ENCODE measurements around the gene SLC22A31.
A peak's percentile ranks its signal among the peaks of the same experiment; 100 is the strongest.
"Not testable (repeated sequence)": the region's sequence is repeated elsewhere in the genome, so short reads cannot be mapped to it uniquely, and the experiment has no call there.

The SLC22A31 gene

GRCh38 chr16:89178453-89179147 lies 21.7 kb downstream of the SLC22A31 start:
- DNase-seq, result no peak

DNA sequence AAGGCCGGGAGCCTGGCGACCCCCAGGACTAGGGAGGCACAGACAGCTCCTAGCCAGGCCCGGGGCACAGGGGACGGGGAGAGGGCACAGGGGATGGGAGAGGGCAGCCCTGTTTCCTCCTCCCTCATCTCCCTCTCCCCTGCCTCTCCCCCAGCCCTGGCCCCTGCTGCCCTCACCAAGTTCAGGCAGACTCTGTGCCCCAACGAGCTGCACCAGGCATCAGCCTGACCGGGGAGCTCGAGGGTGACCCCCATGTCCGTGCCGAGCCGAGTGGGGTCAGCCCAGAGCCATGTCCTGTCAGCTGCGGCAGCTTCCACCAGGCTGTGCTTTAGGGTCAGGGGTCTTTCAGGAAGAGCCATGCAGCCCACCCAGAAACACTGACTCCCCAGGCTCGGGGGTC lies 22.8 kb downstream of the SLC22A31 start:
- DNase-seq, result no peak

DNA sequence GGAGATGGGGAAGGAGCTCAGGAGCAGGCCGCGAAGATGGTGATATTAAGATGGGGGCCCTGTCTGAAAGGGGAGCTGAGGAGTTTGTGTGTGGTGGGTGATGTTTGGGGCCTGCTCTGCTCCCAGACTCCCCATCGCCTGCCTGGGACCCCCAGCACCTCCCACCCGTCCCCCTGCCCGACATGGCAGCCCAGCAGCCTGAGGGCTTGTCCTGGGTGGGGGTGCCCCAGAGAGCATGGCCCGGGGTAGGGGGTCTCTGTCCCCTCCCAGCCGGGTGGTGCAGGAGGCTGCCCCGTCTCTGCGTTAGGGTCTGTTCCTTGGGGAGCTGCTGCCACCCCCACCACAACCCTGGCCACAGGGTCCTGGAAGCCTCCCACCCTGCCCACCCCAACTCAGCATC lies 23.6 kb downstream of the SLC22A31 start:
- no peak for DNase-seq

DNA sequence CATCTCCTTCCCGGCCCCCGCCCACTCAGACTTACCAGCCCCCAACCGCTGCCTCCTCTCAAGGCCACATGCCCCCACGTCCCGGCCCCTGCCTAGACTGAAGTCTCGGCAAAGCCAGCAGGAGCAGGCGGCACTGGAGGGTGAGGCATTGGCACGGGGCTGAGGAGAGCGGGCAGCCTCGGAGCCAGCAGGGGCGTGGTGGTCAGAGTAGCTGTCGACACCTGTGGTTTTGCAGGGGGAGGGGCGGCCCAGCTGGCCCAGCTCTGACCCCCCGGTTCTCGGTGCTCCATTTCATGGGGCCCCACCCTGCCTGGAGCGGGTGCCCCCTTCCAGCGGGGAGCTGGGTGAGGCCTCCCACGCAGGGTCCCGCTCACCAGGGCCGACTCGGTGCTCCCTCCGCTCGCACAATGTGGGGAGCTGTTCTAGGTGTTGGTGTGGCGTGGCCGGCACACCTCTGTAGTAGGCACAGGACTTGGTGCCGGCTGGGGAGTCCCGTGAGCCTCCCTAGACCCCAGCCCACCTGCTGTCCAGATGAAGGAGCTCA lies 24.1 kb downstream of the SLC22A31 start:
- DNase-seq, result no peak

DNA sequence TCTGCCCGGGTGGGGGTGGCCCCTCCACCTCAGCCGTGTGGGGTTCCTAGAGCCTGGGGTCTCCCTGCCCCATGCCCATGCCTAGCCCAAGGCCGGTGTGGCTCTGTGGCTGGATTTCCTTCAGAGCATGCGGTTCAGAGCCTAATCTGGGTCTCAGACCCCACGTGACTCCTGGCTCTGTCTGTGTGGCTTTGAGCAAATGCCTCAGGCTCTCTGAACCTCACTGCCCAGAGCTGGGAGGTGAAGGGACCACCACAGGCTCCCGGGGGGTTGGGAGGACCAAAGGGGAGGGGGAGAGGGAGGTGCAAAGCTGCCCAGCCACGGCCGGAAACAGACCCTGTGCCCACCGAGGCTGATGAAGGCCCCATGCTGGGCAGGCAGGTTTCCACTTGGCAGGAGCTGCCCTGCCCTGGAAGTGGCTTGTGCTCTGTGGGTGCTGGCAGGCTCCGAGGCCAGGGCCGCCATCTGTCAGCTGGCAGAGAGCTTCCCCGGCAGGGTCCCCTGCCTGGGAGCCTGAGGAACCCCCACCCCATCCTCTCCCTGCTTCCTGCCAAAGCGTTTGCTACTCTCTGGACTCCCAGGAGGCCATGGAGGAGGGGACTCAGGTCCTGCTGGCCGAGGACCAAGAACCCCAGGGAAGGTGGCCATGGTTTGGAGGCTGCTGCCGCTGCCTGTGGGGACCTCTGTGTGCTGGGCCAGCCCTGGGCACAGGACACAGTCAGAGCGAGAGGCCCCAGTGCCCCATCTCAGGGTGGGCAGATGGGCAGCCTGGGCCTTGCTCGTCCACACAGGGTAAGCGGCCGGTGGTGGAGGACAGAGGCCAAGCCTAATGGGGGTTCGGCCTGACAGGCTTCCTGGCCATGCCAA lies 24.8 kb downstream of the SLC22A31 start:
- DNase-seq, result no peak

DNA sequence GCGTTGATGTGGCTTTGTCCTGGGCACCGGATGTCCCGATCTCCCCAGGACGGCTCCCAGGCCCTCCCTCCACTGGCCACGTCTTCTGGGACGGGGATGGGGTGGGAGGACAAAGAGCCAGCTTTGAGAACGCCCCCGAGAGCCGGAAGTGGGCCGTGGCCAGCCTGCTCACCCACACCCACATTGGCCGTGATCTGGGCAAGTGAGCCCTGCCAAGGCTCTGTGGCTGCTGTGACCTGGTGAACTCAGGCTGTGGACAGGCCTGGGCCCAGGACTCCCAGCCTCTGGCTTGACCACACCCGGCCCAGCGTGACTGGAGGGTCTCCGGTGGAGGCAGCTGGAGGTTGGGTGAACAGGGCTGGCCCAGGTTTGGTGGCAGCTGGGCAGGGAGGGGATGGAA lies 25.5 kb downstream of the SLC22A31 start:
- no peak for DNase-seq

GRCh38 chr16:89174055-89174827 lies 26.1 kb downstream of the SLC22A31 start:
- no peak for DNase-seq

- no peak for DNase-seq
Observed at GRCh38 chr16:89173174-89173921, 27.0 kb downstream of the SLC22A31 start.

- no peak for DNase-seq
Observed at GRCh38 chr16:89172528-89173173, 27.7 kb downstream of the SLC22A31 start.

- DNase-seq, result no peak
Observed at GRCh38 chr16:89172171-89172527, 28.2 kb downstream of the SLC22A31 start.

DNA sequence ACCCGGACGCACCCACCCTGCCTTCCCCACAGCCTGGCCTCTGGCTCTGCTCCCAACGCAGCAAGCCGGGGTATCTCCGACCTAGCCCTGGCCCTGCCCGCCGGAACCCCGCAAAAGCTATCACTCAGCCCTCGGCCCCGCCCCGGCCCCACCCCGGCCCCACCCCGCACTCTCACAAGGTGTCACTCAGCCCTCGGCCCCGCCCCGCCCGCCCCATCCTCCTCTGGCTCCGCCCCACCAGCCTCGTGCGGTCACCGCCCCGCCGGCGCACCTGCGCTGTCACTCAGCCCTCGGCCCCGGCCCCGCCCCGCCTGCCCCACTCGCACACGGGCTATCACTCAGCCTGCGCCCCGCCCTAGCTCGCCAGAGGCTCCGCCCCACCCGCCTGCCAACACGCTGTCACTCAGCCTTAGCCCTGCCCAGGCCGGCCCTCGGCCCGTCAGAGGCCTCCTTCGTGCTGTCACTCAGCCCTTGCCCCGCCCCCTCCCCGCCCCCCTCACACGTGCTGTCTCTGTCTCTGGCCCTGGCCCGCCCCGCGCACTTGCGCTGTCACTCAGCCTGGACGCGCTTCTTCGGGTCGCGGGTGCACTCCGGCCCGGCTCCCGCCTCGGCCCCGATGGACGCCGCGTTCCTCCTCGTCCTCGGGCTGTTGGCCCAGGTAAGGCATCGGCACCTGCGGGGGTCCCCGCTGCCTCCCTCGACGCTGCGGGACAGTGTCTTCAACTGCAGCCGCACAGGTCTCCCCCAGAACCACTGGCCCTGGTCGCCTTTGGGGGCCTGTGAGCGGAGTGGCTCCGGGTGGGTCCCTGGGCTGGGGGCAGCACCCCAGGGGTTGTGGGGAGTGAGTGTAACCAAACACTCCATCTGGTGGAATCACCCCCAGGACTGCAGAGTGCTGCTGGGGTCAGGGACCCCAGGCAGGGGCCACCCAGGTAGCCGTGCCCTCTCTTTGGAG lies 28.8 kb downstream of the SLC22A31 start, which contains the start of gene CDH15:
CDH15 (plus strand) TSS at position 533 of the 955 bp plus-strand sequence; CDS start at position 617, 84 bp downstream.
- DNase-seq, result peak; percentile 96

DNA sequence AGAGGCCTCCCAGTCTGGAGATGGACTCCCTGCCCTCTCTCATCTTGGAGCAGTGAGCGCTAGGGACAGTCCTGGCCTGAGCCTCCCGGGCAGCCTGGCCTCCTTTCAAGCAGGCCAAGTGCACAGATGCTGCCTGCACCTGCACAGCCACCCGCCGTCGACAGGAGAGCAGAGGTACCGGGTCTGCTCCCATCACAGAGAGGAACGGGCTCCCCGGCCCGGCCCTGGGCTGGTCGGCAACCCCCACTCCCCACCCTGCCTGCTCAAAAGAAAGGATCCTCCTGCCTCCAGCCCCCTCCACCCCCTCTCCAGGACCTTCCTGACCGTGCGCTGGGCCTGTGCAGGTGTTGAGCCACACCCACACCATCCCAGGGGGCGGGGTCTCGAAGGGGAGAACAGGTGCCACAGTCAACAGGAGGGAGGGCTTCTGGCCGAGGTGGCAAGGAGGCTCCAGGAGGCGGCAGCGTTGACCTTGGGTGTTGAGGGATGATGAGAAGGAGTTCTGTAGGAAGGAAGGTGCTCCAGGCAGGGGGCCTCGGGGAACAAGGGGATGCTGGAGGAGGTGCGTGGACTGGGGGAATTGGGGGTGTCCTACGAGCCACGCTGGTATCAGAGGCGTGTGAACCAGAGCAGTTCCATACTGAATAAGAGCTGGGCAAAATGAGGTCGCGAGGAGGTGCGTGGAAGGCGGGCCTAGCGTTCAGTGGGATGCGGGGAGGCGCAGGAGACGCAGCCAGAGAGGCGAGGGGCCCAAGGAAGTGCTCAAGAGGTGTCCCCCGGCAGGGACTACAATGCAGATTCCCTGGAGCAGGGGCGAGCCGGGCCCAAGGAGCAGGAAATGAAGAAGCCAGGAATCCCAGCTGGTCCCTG lies 29.8 kb downstream of the SLC22A31 start:
- DNase-seq, result no peak

DNA sequence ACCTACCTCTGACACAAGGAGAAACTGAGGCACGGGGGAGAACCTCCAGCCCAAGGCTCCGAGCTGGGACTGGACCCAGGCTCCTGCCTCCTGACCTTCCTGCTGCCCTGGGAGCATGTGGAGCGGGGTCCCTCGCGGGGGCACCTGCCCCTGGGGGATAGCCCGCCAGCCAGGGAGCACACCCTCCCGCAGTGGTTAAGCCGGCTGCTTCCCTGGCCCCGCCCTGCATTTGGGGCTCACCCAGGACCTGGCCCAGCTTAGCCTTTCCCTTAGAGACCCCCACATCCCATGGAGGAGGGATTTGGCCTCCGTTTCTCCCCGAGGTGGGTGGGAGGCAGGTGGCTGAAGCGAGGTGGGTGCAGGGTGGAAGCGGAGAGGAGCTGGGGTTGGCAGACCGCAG lies 30.6 kb downstream of the SLC22A31 start:
- DNase-seq, result no peak

DNA sequence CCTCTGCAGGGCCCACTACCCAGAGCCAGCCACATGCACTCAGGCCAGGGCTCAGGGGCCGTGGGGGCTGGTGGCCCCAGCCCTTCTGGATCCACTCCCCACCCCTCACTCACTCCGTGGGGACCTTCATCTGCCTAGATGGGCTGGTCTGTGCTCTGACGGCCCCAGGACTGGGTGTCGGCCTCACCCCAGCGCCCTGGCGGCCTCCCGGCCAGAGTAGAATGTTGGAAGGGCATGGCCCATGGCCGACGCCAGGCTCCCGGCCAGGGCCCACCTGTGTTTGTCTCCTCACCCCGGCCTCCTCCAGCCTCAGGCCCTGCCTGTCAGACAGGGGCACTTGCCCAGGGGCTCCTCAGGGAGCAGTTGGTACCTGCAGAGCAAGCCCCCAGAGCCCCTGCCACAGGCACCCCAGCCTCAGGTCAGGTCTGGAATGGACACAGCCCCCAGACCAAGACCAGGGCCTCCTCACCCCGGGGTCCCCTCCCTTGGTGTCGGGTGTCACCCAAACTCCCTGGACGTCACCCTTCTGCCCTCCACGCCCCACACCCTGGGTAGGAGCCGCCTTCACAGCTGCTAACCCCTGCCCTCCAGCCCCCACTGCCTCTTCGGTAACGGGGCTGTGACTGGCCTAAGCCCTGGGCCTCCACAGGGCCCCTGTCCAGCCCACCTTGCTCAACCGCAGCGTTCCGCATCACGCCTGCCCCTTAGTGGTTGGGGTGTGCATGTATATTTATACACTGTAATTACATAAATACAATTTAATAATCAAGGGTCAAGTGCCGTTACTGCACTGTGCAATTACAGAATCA lies 31.8 kb downstream of the SLC22A31 start:
- no peak for DNase-seq

DNA sequence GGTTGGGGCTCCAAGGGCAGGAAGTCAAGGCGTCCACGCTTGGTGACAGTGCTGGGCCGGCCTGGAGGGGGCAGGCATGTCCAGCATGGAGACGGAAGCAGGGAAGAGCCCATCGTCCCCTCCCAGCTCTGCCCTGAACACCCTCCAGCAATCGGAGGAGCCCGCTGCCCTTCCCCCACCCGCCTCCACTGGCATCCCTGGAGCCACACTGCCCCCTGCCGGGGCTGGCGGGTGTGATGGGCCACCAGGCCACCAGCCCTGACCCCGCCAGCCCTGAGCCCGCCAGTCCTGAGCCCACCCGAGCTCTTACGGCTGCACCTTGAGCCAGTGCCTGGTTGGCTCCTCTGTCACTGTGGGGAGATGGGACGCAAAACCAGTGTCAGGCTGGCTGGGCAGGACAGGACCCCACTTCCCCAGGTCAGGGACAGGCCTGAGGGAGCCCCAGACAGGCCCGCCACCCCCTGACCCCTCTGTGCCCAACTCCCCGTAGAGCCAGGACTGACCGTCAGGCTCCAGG lies 32.9 kb downstream of the SLC22A31 start:
- DNase-seq, result peak; percentile 99

DNA sequence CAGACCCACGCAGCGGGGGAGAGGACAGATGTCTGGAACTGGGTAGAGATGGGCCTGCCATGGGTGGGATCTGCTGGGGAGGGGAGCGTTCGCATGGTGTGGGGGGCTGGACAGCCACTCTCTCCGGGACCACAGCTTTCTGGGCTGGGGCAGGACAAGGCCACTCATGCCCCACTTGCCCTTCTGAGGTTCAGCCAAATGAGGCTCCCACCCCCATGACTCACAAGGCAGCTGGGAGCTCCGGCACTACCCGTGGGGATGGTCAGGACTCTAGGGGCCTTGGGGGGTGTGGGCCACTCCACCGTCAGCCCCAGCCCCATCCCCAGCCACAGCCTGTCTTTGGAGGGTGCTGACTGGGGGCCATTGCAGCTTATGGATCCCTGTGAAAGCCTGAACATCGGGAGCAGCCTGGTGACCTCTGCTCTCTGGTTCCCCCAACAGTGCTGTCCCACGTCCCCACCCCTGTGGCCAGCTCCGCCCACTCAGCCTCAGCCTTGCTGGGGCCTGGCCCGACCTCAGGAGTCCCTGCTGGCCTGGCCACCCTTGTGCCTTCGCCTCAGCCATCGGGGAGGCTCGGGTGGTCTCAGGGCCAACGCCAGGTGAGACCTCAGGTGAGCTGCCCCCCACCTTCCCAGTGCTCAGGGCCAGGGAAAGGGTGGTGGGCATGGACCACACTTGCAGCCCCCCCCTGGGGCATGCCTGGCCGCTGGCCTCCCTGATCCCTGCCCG lies 33.5 kb downstream of the SLC22A31 start:
- DNase-seq, result no peak

GRCh38 chr16:89165681-89165979 lies 34.7 kb downstream of the SLC22A31 start:
- DNase-seq, result not testable (repeated sequence)
